Measurements from ENCODE around the gene DNLZ.
A peak's percentile ranks its signal among the peaks of the same experiment; 100 is the strongest.

The DNLZ gene

DNA sequence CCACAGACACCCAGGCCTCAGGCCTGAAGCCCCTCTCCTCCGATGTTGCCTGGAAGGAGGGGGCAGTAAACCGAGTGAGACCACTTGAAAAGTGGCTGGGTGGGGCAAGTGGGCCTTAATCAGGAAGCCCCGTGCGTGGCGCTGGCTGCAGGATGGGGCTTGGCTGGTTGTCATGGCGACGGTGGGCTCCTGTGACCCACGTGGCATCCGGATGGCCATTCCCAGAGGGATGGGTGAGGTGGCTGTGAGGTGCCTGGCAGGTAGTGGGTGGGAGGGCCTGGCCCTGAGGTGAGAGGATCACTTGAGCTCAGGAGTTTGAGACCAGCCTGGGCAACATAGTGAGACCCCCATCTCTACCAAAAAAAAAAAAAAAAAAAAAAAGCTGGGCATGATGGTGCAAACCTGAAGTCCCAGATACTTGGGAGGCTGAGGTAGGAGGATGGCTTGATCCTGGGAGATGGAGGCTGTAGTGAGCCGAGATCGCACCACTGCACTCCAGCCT is 31.0 kb downstream of the DNLZ start:
- H3K4me1 ChIP-seq (ENCODE audit: control insufficient read depth, insufficient read depth, low read length), result peaks cover 8% of the 10 kb centered on the region
- peaks cover 0 to 39% of the 10 kb centered on the region in 2 experiments; a peak in 1 of 3 replicates for H3K36me3 ChIP-seq (ENCODE audit: control insufficient read depth in 2 of 2, insufficient read depth in 1 of 2, low read length in 2 of 2)
- CTCF ChIA-PET, result no interaction called here
- POLR2A ChIA-PET, result no interaction called here
- H3K9me3 ChIP-seq (ENCODE audit: control insufficient read depth, insufficient read depth, low read depth, low read length), result no peaks in the 10 kb centered on the region
- no peak overlapping the region for H3K27ac ChIP-seq (ENCODE audit: extremely low read depth, low read depth, low read length)
- TF ChIP-seq ZNF121 (tag by site-specific recombination; IDR thresholded peaks at IDR 0.05) (peak; percentile 97), ZNF341 (tag by site-specific recombination; IDR thresholded peaks at IDR 0.05; ENCODE audit: low read depth) (0 out of 2 replicates have a peak, but pooled peaks have one; percentile 15), GLI4 (tag by site-specific recombination; IDR thresholded peaks at IDR 0.05) (no peak)
- H3K4me3 ChIP-seq (ENCODE audit: low read depth, low read length), result no peak overlapping the region

- CTCF ChIA-PET, result interaction anchor here (2.9 kb wide), 1 partner anchor 8 kb away, joined by 23 read pairs; no protein-coding TSS in a partner anchor
- Histone ChIP-seq H3K4me3 (ENCODE audit: low read depth, low read length) (no peak overlapping the region), H3K36me3 (ENCODE audit: control insufficient read depth in 2 of 2, insufficient read depth in 1 of 2, low read length in 2 of 2) (peaks cover 0 to 31% of the 10 kb centered on the region in 2 experiments; a peak in 1 of 3 replicates), H3K27ac (ENCODE audit: extremely low read depth, low read depth, low read length) (no peak overlapping the region), H3K9me3 (ENCODE audit: control insufficient read depth, insufficient read depth, low read depth, low read length) (no peaks in the 10 kb centered on the region), H3K4me1 (ENCODE audit: control insufficient read depth, insufficient read depth, low read length) (peaks cover 8% of the 10 kb centered on the region)
- TF ChIP-seq, protein P1, sequence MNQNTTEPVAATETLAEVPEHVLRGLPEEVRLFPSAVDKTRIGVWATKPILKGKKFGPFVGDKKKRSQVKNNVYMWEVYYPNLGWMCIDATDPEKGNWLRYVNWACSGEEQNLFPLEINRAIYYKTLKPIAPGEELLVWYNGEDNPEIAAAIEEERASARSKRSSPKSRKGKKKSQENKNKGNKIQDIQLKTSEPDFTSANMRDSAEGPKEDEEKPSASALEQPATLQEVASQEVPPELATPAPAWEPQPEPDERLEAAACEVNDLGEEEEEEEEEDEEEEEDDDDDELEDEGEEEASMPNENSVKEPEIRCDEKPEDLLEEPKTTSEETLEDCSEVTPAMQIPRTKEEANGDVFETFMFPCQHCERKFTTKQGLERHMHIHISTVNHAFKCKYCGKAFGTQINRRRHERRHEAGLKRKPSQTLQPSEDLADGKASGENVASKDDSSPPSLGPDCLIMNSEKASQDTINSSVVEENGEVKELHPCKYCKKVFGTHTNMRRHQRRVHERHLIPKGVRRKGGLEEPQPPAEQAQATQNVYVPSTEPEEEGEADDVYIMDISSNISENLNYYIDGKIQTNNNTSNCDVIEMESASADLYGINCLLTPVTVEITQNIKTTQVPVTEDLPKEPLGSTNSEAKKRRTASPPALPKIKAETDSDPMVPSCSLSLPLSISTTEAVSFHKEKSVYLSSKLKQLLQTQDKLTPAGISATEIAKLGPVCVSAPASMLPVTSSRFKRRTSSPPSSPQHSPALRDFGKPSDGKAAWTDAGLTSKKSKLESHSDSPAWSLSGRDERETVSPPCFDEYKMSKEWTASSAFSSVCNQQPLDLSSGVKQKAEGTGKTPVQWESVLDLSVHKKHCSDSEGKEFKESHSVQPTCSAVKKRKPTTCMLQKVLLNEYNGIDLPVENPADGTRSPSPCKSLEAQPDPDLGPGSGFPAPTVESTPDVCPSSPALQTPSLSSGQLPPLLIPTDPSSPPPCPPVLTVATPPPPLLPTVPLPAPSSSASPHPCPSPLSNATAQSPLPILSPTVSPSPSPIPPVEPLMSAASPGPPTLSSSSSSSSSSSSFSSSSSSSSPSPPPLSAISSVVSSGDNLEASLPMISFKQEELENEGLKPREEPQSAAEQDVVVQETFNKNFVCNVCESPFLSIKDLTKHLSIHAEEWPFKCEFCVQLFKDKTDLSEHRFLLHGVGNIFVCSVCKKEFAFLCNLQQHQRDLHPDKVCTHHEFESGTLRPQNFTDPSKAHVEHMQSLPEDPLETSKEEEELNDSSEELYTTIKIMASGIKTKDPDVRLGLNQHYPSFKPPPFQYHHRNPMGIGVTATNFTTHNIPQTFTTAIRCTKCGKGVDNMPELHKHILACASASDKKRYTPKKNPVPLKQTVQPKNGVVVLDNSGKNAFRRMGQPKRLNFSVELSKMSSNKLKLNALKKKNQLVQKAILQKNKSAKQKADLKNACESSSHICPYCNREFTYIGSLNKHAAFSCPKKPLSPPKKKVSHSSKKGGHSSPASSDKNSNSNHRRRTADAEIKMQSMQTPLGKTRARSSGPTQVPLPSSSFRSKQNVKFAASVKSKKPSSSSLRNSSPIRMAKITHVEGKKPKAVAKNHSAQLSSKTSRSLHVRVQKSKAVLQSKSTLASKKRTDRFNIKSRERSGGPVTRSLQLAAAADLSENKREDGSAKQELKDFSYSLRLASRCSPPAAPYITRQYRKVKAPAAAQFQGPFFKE (tag by site-specific recombination; IDR thresholded peaks at IDR 0.05; ENCODE audit: borderline replicate concordance), result no peak
- peak; percentile 72 for TF ChIP-seq ZFHX2 (tag by site-specific recombination; conservative IDR thresholded peaks at IDR 0.05)
- TF ChIP-seq GLIS2 (tag by site-specific recombination; IDR thresholded peaks at IDR 0.05), result peak; percentile 15; the same call in 1 of the 2 replicates
- TF ChIP-seq ZNF473 (tag by site-specific recombination; IDR thresholded peaks at IDR 0.05), result no peak
- no peak for TF ChIP-seq ZNF558 (tag by site-specific recombination; IDR thresholded peaks at IDR 0.05)
- peak; percentile 32; the same call in 1 of the 2 replicates for TF ChIP-seq PATZ1 (tag by site-specific recombination; IDR thresholded peaks at IDR 0.05)
- no peak for TF ChIP-seq ZNF311 (tag by site-specific recombination; IDR thresholded peaks at IDR 0.05; ENCODE audit: borderline replicate concordance)
- no peak for TF ChIP-seq HOXD13 (CRISPR knock-in tag; IDR thresholded peaks at IDR 0.05; ENCODE audit: borderline replicate concordance)
- TF ChIP-seq EGR2 (tag by site-specific recombination; IDR thresholded peaks at IDR 0.05; ENCODE audit: low read depth), result peak; percentile 75
- peak; percentile 66; the same call in 1 of the 2 replicates for TF ChIP-seq KLF8 (tag by site-specific recombination; IDR thresholded peaks at IDR 0.05)
- peak; percentile 28; the same call in 1 of the 2 replicates for TF ChIP-seq SP2 (tag by site-specific recombination; IDR thresholded peaks at IDR 0.05)
- peak; percentile 89 for TF ChIP-seq KLF1 (tag by site-specific recombination; IDR thresholded peaks at IDR 0.05)
- TF ChIP-seq, protein P2, sequence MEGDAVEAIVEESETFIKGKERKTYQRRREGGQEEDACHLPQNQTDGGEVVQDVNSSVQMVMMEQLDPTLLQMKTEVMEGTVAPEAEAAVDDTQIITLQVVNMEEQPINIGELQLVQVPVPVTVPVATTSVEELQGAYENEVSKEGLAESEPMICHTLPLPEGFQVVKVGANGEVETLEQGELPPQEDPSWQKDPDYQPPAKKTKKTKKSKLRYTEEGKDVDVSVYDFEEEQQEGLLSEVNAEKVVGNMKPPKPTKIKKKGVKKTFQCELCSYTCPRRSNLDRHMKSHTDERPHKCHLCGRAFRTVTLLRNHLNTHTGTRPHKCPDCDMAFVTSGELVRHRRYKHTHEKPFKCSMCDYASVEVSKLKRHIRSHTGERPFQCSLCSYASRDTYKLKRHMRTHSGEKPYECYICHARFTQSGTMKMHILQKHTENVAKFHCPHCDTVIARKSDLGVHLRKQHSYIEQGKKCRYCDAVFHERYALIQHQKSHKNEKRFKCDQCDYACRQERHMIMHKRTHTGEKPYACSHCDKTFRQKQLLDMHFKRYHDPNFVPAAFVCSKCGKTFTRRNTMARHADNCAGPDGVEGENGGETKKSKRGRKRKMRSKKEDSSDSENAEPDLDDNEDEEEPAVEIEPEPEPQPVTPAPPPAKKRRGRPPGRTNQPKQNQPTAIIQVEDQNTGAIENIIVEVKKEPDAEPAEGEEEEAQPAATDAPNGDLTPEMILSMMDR (tag by site-specific recombination; IDR thresholded peaks at IDR 0.05), result no peak
- POLR2A ChIA-PET, result interaction anchor here (0.9 kb wide), 1 partner anchor 31 kb away, joined by 3 read pairs; the partner anchor contains the start of gene DNLZ
Observed at GRCh38 chr9:136331556-136332481, 31.7 kb downstream of the DNLZ start.
